Measurements from ENCODE around the gene BCKDHB.

The BCKDHB gene

DNA sequence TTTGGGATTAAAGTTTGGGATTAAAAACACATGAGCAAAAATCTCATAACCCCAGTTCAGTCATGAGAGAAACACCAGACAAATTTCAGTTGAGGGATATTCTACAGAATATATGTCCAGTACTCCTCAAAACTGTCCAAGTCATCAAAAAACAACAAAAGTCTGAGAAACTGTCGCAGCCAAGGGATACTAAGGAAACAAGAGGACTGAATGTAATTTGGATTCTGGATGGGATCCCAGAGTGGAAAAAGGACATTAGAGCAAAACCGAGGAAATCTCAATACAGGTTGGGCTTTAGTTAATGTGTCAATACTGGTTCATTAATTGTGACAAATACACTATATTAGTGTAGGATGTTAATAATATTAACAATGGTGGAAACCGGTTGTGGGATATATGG lies 219.3 kb downstream of the BCKDHB start:
- Histone ChIP-seq H4K8ac (ENCODE audit: low read depth, low read length) (no peak overlapping the region), H2AK5ac (ENCODE audit: low read length) (no peak overlapping the region), H3K56ac (ENCODE audit: low read length) (no peak overlapping the region), H3K79me2 (ENCODE audit: control insufficient read depth, insufficient read depth, low read length) (no peaks in the 10 kb centered on the region), H3K27ac (ENCODE audit: low read depth, low read length) (no peak overlapping the region), H3K4me1 (ENCODE audit: control insufficient read depth, low read depth, low read length) (no peaks in the 10 kb centered on the region), H2BK15ac (replicated peaks; ENCODE audit: low read depth) (no peak overlapping the region), H3K23ac (ENCODE audit: low read length) (no peak overlapping the region), H3K36me3 (ENCODE audit: control insufficient read depth, insufficient read depth, low read length) (no peaks in the 10 kb centered on the region), H3K9ac (ENCODE audit: low read length) (no peak overlapping the region), H2BK5ac (ENCODE audit: low read length) (no peak overlapping the region), H3K79me1 (ENCODE audit: low read length) (no peaks in the 10 kb centered on the region), H2BK120ac (ENCODE audit: low read depth, low read length) (no peak overlapping the region), H3K4ac (ENCODE audit: low read depth, low read length) (no peak overlapping the region), H3K18ac (ENCODE audit: low read length) (no peak overlapping the region), H3K27me3 (ENCODE audit: insufficient read depth, low read length, poor library complexity) (no peaks in the 10 kb centered on the region), H3K4me3 (ENCODE audit: low read length) (no peak overlapping the region), H3K4me2 (ENCODE audit: low read length) (no peak overlapping the region), H4K5ac (ENCODE audit: low read length) (no peak overlapping the region)
- WGBS (ENCODE audit: extremely low coverage, insufficient coverage, low lambda C conversion rate), result no CpG with 5 or more reads among the region's 3 CpGs
- no peak for DNase-seq

DNA sequence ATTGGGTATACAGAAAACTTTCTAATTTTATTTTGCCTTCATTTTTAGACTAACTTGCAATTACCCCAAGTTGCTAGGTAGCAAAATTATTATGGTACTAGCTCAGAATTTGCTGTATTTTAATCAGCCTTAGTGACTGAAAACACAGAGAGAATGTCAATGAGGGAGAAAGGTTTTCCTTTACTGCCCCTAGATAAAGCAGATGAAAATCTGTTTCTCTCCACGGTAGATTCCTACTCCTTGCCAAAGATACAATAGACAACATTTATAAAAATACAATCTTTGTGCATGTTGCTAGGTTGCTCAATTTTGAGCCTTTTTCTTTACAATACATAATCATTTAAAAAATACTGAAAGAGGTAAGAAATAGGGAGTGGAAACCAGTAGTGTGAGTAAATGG lies 222.2 kb downstream of the BCKDHB start:
- no peaks in the 10 kb centered on the region for H3K79me2 ChIP-seq (ENCODE audit: control insufficient read depth, insufficient read depth, low read length)
- H2BK120ac ChIP-seq (ENCODE audit: low read depth, low read length), result no peak overlapping the region
- no peak overlapping the region for H2AK5ac ChIP-seq (ENCODE audit: low read length)
- H3K18ac ChIP-seq (ENCODE audit: low read length), result no peak overlapping the region
- H2BK5ac ChIP-seq (ENCODE audit: low read length), result no peak overlapping the region
- no peak overlapping the region for H2BK15ac ChIP-seq (replicated peaks; ENCODE audit: low read depth)
- H4K8ac ChIP-seq (ENCODE audit: low read depth, low read length), result no peak overlapping the region
- no peak overlapping the region for H3K56ac ChIP-seq (ENCODE audit: low read length)
- H3K27me3 ChIP-seq (ENCODE audit: insufficient read depth, low read length, poor library complexity), result no peaks in the 10 kb centered on the region
- no peak overlapping the region for H3K4ac ChIP-seq (ENCODE audit: low read depth, low read length)
- no peak overlapping the region for H3K4me2 ChIP-seq (ENCODE audit: low read length)
- no CpG with 5 or more reads among the region's 1 CpG for WGBS (ENCODE audit: extremely low coverage, insufficient coverage, low lambda C conversion rate)
- no peak overlapping the region for H4K5ac ChIP-seq (ENCODE audit: low read length)
- H3K4me1 ChIP-seq (ENCODE audit: control insufficient read depth, low read depth, low read length), result peaks cover 2% of the 10 kb centered on the region
- H3K79me1 ChIP-seq (ENCODE audit: low read length), result no peaks in the 10 kb centered on the region
- H3K27ac ChIP-seq (ENCODE audit: low read depth, low read length), result no peak overlapping the region
- H3K4me3 ChIP-seq (ENCODE audit: low read length), result no peak overlapping the region
- H3K23ac ChIP-seq (ENCODE audit: low read length), result no peak overlapping the region
- no peaks in the 10 kb centered on the region for H3K36me3 ChIP-seq (ENCODE audit: control insufficient read depth, insufficient read depth, low read length)
- no peak overlapping the region for H3K9ac ChIP-seq (ENCODE audit: low read length)
- no peak for DNase-seq

- H4K8ac ChIP-seq (ENCODE audit: low read depth, low read length), result no peak overlapping the region
- no peak overlapping the region for H3K18ac ChIP-seq (ENCODE audit: low read length)
- no peak for DNase-seq
- no peak overlapping the region for H2AK5ac ChIP-seq (ENCODE audit: low read length)
- no peaks in the 10 kb centered on the region for H3K79me1 ChIP-seq (ENCODE audit: low read length)
- no peak overlapping the region for H3K4ac ChIP-seq (ENCODE audit: low read depth, low read length)
- H2BK5ac ChIP-seq (ENCODE audit: low read length), result no peak overlapping the region
- H3K27ac ChIP-seq (ENCODE audit: low read depth, low read length), result no peak overlapping the region
- H2BK15ac ChIP-seq (replicated peaks; ENCODE audit: low read depth), result no peak overlapping the region
- no peak overlapping the region for H4K5ac ChIP-seq (ENCODE audit: low read length)
- no peaks in the 10 kb centered on the region for H3K36me3 ChIP-seq (ENCODE audit: control insufficient read depth, insufficient read depth, low read length)
- no peak overlapping the region for H3K4me2 ChIP-seq (ENCODE audit: low read length)
- no peaks in the 10 kb centered on the region for H3K27me3 ChIP-seq (ENCODE audit: insufficient read depth, low read length, poor library complexity)
- peaks cover 2% of the 10 kb centered on the region for H3K4me1 ChIP-seq (ENCODE audit: control insufficient read depth, low read depth, low read length)
- no peak overlapping the region for H3K9ac ChIP-seq (ENCODE audit: low read length)
- no peak overlapping the region for H3K56ac ChIP-seq (ENCODE audit: low read length)
- no peak overlapping the region for H2BK120ac ChIP-seq (ENCODE audit: low read depth, low read length)
- no peaks in the 10 kb centered on the region for H3K79me2 ChIP-seq (ENCODE audit: control insufficient read depth, insufficient read depth, low read length)
- H3K4me3 ChIP-seq (ENCODE audit: low read length), result no peak overlapping the region
- H3K23ac ChIP-seq (ENCODE audit: low read length), result no peak overlapping the region
Observed at GRCh38 chr6:80329496-80329895, 223.0 kb downstream of the BCKDHB start.

DNA sequence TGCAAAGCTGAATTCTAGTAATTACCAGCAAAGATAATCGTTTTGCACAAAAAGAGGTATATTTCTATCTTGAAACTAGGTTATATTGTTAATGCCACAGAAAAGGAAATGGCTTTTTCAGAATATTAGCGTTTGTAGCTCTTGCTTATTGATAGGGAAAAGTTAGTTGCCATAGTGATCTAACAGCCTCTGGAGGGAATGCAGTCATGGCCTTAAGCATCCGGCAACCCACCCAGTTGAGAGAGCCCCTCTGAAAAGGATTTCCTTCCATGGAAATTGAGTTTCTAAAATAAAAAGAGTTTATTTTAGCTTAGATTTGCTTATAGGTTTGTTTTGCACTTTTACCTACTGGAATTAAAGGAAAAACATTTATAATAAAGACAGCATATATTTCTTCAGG lies 224.5 kb downstream of the BCKDHB start:
- WGBS (ENCODE audit: extremely low coverage, insufficient coverage, low lambda C conversion rate), result no CpG with 5 or more reads among the region's 3 CpGs
- Histone ChIP-seq H3K9ac (ENCODE audit: low read length) (no peak overlapping the region), H3K56ac (ENCODE audit: low read length) (no peak overlapping the region), H3K18ac (ENCODE audit: low read length) (no peak overlapping the region), H4K5ac (ENCODE audit: low read length) (no peak overlapping the region), H3K79me2 (ENCODE audit: control insufficient read depth, insufficient read depth, low read length) (no peaks in the 10 kb centered on the region), H2AK5ac (ENCODE audit: low read length) (no peak overlapping the region), H3K23ac (ENCODE audit: low read length) (no peak overlapping the region), H3K27me3 (ENCODE audit: insufficient read depth, low read length, poor library complexity) (no peaks in the 10 kb centered on the region), H3K36me3 (ENCODE audit: control insufficient read depth, insufficient read depth, low read length) (no peaks in the 10 kb centered on the region), H3K4me2 (ENCODE audit: low read length) (no peak overlapping the region), H2BK15ac (replicated peaks; ENCODE audit: low read depth) (no peak overlapping the region), H3K4me3 (ENCODE audit: low read length) (no peak overlapping the region), H3K4me1 (ENCODE audit: control insufficient read depth, low read depth, low read length) (peaks cover 2% of the 10 kb centered on the region), H3K4ac (ENCODE audit: low read depth, low read length) (no peak overlapping the region), H3K27ac (ENCODE audit: low read depth, low read length) (no peak overlapping the region), H2BK120ac (ENCODE audit: low read depth, low read length) (no peak overlapping the region), H2BK5ac (ENCODE audit: low read length) (no peak overlapping the region), H4K8ac (ENCODE audit: low read depth, low read length) (no peak overlapping the region), H3K79me1 (ENCODE audit: low read length) (no peaks in the 10 kb centered on the region)
- DNase-seq, result no peak

DNA sequence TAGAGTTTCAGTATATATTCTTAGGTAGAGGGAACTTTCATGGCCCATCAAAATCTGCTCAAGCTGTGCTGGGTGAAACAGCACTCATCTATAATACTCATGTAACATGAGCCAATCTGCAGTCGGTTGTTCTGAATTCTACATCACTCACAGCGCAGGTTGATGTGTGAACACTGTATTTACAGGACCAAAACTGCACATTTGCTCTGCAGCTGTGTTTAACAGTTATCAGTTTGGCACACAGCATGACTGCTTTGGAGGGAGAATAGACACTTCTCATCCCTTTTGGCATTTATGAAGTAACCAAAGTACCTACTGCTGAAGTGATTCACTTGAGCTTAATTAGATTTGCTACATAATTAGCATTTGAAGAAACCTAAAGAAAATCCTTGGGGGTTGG lies 225.1 kb downstream of the BCKDHB start:
- Histone ChIP-seq H3K4ac (ENCODE audit: low read depth, low read length) (no peak overlapping the region), H3K79me1 (ENCODE audit: low read length) (no peaks in the 10 kb centered on the region), H3K4me2 (ENCODE audit: low read length) (no peak overlapping the region), H2BK5ac (ENCODE audit: low read length) (no peak overlapping the region), H2BK120ac (ENCODE audit: low read depth, low read length) (no peak overlapping the region), H3K4me1 (ENCODE audit: control insufficient read depth, low read depth, low read length) (peaks cover 2% of the 10 kb centered on the region), H3K23ac (ENCODE audit: low read length) (no peak overlapping the region), H3K36me3 (ENCODE audit: control insufficient read depth, insufficient read depth, low read length) (no peaks in the 10 kb centered on the region), H3K27me3 (ENCODE audit: insufficient read depth, low read length, poor library complexity) (no peaks in the 10 kb centered on the region), H3K79me2 (ENCODE audit: control insufficient read depth, insufficient read depth, low read length) (no peaks in the 10 kb centered on the region), H3K27ac (ENCODE audit: low read depth, low read length) (no peak overlapping the region), H2BK15ac (replicated peaks; ENCODE audit: low read depth) (no peak overlapping the region), H2AK5ac (ENCODE audit: low read length) (no peak overlapping the region), H3K9ac (ENCODE audit: low read length) (no peak overlapping the region), H4K8ac (ENCODE audit: low read depth, low read length) (no peak overlapping the region), H3K56ac (ENCODE audit: low read length) (no peak overlapping the region), H4K5ac (ENCODE audit: low read length) (no peak overlapping the region), H3K18ac (ENCODE audit: low read length) (no peak overlapping the region), H3K4me3 (ENCODE audit: low read length) (no peak overlapping the region)
- no peak for DNase-seq
- WGBS (ENCODE audit: extremely low coverage, insufficient coverage, low lambda C conversion rate), result no CpG with 5 or more reads among the region's 2 CpGs

GRCh38 chr6:80331974-80332373 lies 225.5 kb downstream of the BCKDHB start:
- WGBS (ENCODE audit: extremely low coverage, insufficient coverage, low lambda C conversion rate), result no CpG with 5 or more reads among the region's 3 CpGs
- Histone ChIP-seq H3K4me3 (ENCODE audit: low read length) (no peak overlapping the region), H2BK120ac (ENCODE audit: low read depth, low read length) (no peak overlapping the region), H3K18ac (ENCODE audit: low read length) (no peak overlapping the region), H3K4me1 (ENCODE audit: control insufficient read depth, low read depth, low read length) (peaks cover 2% of the 10 kb centered on the region), H3K27me3 (ENCODE audit: insufficient read depth, low read length, poor library complexity) (no peaks in the 10 kb centered on the region), H3K23ac (ENCODE audit: low read length) (no peak overlapping the region), H3K27ac (ENCODE audit: low read depth, low read length) (no peak overlapping the region), H4K8ac (ENCODE audit: low read depth, low read length) (no peak overlapping the region), H3K79me1 (ENCODE audit: low read length) (no peaks in the 10 kb centered on the region), H2BK5ac (ENCODE audit: low read length) (no peak overlapping the region), H4K5ac (ENCODE audit: low read length) (no peak overlapping the region), H3K9ac (ENCODE audit: low read length) (no peak overlapping the region), H3K56ac (ENCODE audit: low read length) (no peak overlapping the region), H2AK5ac (ENCODE audit: low read length) (no peak overlapping the region), H3K79me2 (ENCODE audit: control insufficient read depth, insufficient read depth, low read length) (no peaks in the 10 kb centered on the region), H3K36me3 (ENCODE audit: control insufficient read depth, insufficient read depth, low read length) (no peaks in the 10 kb centered on the region), H3K4me2 (ENCODE audit: low read length) (no peak overlapping the region), H2BK15ac (replicated peaks; ENCODE audit: low read depth) (no peak overlapping the region), H3K4ac (ENCODE audit: low read depth, low read length) (no peak overlapping the region)
- no peak for DNase-seq

All from mesendoderm (in vitro differentiated cells).